GM19351 (cell line): ENCODE data around the gene RFXANK.

Experiments used
- ATAC-seq: cut with Tn5 transposase; IDR thresholded peaks from one replicate; pipeline ENCODE4 v1.9.1; 2021; ENCODE audit warnings: mild to moderate bottlenecking, moderate library complexity; ENCODE audit not compliant: unreplicated experiment

The RFXANK gene

DNA sequence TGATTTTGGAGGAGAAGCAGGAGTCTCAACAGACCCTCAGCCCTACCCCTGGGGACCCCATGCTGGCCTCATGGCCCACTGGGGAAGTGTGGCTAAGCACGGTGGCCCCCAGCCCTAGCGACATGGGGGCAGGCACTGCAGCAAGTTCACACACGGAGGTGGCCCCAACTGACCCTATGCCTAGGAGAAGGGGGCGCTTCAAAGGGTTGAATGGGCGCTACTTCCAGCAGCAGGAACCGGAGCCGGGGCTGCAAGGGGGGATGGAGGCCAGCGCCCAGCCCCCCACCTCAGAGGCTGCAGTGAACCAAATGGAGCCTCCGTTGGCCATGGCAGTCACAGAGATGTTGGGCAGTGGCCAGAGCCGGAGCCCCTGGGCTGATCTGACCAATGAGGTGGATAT is 34.6 kb downstream of the RFXANK start:
- ATAC-seq = no peak

DNA sequence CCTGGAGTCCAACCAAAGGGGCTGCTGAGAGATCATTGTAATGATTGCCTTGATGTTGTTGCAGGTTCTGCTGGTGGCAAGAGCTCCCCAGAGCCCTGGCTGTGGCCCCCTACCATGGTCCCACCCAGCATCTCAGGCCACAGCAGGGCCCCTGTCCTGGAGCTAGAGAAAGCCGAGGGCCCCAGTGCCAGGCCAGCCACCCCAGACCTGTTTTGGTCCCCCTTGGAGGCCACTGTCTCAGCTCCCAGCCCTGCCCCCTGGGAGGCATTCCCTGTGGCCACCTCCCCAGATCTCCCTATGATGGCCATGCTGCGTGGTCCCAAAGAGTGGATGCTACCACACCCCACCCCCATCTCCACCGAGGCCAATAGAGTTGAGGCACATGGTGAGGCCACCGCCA is 35.2 kb downstream of the RFXANK start:
- no peak for ATAC-seq

DNA sequence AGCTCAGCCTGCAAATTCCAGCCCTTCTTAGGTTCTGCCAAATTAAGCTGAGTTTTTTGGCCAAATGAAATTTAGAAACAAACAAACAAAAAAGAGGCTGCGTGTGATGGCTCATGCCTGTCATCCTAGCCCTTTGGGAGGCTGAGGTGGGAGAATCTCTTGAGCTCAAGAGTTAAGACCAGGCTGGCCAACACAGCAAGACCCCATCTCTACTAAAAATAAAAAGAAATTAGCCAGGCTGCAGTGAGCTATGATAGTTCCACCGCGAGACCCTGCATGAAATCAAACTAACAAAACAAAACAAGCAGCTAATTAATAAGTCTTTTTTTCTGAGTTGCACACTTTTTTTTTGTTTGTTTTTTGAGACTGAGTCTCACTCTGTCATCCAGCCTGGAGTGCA is 37.6 kb downstream of the RFXANK start:
- ATAC-seq = no peak

DNA sequence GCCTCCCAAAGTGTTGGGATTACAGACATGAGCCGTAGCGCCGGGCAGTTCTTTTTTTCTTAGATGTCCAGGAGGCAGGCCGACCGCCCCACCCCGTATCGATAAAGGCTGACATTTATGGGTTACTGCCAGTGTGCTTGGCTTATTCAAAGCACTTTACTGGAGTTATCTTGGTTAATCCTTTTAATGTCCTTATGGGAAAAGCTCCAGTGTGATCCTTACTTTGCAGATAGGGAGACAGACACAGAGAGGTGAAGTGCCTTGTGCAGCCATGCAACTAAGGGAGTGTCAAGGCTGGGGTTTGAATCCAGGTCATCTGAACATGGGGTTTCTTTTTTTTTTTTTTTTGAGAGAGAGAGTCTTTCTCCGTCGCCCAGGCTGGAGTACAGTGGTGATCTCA is 38.9 kb downstream of the RFXANK start:
- no peak for ATAC-seq

DNA sequence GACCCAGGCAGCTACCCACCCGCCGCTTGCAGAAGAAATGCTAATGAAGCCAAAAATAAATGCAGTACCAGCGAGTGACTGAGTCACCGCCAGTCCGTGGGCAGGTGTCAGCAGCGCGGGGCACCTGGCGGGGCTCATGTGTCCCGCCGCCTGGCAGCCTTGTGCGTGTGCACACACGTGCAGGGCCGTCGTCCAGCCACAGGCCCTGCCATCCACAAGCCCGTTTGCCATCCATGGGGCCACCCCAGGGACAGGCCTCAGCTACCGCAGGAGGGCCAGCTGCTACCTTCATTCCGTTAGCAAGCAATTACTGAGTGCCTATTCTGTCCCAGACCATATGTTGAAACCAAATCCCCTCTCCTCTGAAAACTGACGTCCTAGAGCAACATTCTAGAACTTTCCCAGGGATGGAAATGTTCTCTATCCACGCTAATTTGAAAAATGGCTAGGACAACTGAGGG is 40.2 kb downstream of the RFXANK start:
- ATAC-seq = no peak

DNA sequence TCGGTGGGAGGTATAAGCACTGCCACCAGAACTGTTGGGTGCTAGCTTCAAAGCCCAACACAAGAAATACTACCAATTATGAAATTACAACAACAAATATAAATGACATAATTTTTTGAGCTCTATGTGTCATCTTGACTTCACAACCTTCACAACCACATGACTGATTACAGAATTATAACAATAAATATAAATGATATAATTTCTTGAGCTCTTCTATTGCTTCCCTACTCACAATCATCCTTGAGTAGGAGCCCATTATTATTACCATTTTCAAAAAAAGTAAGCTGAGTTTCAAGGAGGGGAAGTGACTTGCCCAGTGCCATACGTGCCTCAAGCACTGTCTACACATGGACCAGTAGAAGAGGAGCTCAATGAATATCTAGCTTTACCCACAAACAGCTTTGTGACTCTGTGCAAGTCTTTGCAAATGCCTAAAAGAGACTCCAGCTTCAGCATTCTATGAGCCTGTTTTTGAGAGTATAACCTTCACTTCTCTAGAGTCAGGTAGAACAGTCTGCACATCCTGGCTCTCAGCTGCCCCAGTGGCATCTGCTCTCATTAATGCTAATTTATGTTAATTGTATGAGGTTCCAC is 42.3 kb downstream of the RFXANK start:
- no peak for ATAC-seq

DNA sequence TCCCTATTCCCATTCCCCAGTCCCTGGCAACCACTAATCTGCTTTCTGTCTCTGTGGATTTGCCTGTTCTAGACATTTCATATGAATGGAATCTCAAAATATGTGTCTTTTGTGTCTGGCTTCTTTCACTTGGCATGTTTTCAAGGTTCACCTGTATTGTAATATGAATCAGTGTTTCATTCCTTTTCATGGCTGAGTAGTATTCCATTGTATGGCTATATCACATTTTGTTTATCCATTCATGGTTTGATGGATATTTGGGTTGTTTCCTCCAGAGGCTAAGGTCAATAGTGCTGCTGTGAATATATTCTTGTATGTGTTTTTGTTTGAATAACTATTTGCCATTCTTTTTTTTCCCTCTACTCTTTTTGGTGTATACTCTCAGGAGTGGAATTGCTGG is 44.1 kb downstream of the RFXANK start:
- no peak for ATAC-seq

DNA sequence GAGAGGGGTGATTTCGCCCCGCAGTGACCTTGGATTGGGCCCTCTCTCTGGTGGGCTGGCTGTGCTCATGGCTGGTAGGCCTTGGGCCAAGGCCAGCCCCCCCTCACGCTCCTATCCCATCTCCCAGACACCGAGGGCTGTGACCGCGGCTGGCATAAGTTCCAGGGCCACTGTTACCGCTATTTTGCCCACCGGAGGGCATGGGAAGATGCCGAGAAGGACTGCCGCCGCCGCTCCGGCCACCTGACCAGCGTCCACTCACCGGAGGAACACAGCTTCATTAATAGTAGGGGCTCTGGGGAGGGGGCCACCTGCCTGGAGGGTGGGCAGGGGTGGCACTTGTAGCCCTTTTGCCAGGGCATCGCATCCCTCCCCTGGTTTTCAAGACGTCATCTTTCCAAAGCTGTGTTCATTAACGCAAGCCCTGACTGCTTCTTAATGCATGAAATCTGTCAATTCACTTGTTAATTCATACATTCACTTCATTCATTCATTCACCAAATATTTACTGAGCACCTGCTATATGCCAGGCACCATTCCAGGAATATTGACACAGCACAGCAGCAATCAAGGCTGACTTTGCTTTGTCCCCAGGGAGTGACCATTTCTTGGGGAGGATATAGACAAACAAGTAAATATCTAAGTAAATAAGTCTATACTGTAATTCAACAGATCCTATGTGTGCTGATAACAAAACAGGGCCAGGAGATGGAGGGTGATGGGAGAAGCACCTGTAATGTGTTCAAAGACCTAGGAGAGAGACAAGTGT is 46.3 kb downstream of the RFXANK start:
- ATAC-seq = no peak

DNA sequence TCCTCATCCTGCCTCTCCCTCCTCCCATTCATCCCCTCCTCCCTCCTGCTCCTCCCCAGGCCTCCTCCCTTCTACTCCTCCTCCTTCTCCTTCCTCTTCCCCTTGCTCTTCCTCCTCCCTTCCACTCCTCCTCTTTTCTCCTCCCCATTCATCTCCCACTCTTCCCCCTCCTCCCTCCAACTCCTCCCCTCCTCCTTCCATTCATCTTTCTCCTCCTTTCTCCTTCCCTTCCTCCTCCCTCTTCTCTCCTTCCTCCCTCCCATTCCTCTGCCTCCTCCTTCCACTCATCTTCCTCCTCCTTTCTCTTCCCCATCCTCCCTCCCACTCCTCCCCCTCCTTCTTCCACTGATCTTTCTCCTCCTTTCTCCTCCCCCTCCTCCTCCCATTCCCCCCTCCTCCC is 47.6 kb downstream of the RFXANK start:
- ATAC-seq = no peak

DNA sequence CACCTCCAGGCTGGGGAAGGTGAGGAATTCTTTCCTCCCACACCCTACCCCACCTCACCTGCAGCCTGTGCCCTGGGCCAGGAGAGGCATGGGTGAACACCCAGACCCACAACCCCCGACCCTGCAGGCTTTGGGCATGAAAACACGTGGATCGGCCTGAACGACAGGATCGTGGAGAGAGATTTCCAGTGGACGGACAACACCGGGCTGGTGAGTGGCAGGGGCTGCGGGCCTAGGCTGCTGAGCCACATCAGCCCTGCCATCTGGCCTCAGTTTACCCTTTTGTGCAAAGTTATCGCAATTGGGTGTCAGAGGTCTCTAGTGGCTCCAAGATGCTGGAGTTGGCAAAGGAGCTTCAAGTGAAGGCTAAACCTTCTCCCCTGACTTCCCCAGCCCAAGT is 48.4 kb downstream of the RFXANK start:
- ATAC-seq = no peak

DNA sequence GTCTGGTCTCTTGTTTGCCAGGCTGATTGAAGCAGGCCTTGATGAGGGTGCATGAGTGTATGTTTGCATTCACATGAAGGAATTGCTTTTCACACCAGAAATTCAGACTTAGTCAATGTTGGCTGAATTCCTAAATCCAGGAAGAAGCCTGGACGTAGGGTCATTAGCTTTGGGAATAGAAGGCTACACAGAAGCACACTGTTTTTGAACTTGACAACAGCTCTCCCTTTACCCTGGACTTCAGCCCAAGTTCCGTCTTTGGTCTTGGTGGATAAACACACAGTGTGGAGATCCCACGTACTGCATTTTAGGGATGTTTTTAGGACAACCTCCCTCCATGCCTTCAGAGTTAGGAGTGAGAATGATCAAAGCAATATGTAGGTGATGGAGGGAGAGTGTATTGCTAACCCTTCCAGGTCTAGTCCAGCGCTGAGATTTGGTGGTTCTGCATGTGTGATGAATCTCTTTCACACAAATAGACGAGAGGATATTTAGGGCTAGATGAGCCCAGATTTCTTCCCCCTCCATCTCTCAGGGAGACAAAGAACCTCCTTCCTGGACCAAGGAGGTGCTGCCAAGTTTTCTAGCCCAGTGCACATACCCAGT is 58.2 kb downstream of the RFXANK start:
- ATAC-seq = no peak
